Activated naive CD4-positive, alpha-beta T cell (primary cell): ENCODE data around the gene NME8.

ENCODE experiments used
- DNase-seq, 4 experiments: peaks; one replicate each; lab custom pipeline; 2025; lab: John Stamatoyannopoulos, UW

Gene NME8

DNA sequence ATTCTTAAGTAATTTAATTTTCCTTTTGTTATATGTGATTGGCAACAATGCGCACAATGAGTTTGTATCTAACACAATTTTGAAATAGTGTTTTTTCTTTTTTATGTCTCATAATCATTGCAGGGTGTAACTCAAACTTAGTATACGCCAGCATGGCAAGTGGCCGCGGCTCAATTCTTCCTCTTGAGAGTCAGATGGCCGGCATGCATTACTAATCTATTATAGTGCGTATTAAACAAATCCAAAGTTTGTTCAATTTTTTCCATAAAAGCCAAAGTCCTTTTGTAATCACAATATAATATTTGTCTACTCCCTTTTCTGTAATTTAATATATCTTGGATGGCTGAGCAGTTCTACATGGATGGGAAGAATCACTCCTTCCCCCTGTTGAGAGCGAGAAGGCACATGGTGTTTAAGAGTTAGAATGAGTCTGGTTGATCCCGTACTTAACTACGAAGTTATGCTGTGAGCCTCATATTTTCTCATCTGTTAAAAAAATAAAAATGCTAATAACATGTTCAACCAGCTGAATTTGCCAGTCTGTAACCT is 84.7 kb downstream of the NME8 start:
- DNase-seq = no peak

DNA sequence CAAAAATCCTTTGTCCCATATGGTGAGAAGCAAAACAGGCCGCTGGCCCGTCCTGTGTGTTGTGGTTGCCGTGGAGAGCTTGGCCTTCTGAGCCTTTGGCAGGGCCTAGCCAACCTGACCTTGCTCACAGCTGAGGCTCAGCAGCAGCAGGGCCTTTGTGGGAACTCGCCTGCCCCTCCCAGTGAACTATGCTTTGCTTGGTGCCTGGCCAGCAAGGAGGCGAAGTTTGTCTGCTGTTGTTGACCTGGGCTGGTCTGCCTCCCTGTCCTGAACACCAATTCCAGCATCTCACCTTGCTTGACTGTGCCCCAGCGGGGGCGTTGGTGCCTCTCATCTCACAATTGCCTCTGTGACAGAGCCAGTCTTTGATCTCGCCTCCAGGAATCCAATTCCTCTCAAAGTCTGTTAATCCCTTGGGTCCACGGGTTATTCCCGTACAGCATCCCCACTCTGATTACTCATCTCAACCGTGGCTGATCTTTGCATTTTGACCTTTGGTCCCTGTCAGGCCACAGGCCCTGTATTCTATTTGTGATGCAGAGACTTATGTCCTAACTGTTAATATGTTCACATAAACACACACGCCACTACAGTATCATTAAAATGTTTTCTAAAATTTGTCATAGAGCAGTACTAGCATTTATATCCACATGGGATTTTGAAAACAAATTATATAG is 94.7 kb downstream of the NME8 start:
- DNase-seq = no peak

DNA sequence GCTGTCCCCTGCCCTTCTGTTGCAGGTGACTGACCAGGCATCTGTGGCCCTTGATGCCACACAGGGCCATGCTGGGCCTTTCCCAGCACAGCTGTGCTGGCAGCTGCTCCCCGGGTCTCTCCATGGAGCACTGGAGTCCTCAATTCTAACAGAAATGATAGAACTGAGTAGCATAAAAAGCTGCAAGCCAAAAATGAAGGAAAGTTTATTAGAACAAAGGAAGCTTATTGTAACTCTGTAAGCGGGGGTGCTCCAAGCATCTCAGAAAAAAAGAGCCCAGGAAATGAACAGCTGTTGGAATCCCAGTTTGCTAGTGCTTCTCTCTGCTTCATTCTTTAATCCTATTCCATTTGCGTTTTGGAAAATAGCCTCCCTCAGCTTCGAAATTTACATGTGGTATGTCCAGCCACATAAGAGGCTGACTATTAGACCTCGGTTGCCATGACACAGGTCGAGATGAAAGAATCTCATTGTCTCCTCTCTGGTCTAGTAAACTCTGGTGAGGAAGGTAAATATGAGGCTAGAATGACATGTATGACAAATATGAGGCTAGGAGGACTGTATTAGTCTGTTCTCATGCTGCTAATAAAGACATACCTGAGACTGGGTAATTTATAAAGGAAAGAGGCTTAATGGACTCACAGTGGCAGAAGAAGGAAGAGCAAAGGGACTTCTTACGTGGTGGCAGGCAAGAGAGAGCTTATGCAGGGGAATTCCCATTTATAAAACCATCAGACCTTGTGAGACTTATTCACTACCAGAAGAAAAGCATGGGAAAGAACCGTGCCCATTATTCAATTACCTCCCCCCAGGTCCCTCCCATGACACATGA is 95.7 kb downstream of the NME8 start:
- no peak for DNase-seq

DNA sequence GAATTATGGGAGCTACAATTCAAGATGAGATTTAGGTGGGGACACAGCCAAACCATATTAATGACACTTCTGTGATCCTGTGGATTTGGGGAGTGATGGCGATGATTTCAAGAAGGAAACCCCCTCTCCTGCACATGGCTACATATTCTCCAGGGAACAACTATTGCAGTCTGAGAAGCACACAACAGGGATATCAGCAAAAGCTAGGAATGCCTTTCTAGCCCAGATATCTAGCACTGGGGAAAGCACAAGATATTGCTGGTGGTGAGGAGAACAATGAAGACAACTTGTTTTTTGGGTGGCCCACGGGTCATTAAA is 96.3 kb downstream of the NME8 start:
- DNase-seq = no peak

DNA sequence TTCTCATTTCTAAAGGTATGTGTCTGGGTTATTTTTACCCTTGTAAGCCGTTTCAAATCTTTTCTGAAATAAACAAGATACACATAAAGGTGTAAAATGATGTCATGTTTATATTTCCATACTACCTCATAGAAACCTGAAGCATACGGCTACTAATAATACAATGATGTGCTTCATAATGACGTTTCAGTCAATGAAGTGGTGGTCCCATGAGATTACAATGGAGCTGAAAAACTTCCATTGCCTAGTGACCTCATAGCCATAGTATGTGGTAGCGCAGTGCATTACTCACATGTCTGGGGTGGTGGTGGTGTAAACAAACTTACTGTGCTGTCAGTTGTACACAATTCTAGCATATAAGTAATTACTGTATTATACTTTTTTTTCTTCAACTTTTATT is 96.9 kb downstream of the NME8 start:
- no peak for DNase-seq

DNA sequence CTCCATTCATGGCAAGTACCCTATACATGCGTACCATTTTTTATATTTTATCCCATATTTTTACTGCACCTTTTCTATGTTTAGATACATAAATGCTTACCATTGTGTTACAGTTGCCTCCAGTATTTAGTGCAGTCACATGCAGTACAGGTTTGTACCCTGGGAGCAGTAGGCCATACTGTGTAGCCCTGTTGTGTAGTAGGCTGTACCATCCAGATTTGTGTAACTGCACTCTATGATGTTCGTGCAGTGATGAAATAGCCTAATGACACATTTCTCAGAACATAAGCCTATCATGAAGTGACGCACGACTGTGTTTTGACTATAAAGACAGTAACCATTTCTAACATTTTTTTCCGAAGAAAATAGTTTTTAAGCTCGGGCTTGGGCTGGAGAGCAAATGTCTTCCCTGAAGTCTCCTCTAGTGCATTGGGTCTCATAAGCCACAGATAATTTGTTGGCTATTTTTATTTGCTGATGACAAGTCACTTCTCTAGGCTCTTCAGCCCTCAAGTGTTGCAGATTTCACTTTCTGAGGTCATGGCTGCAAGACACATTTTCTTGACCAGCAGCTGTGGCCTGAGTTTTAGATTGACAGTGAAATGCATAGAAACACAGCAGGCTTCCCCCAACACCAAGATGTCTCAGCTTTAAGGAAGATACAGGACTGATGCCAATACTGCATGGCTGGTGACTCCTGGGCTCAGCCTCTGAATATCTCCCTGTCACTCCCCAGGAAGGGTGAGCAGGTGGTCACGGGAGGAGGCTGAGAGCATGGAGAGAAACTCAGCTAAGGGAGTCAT is 98.9 kb downstream of the NME8 start:
- DNase-seq = no peak

DNA sequence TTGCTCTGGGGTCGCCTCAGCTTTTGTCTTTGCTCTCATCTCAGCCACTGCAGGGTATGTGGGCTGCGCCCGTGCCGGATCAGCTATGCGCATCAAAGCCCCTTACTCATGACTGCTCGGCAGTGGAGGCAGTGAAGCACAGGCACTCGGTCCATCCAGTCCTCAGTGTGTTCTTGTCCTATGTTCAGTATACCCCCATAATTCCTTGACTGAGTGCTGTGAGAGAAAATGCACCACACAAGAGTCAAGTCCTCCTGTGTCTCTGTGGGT is 99.5 kb downstream of the NME8 start:
- no peak for DNase-seq
